Measurements from ENCODE around the gene BACE1-AS. TPM values are rescaled to one million over a fixed set of nuclear protein-coding genes. Genes with fewer than 3 reads are reported as not detected.

Gene BACE1-AS
- total and polyA plus RNA-seq, 2 experiments from 2014 or later: 10.6 to 19.6 TPM

- H3K36me3 ChIP-seq (ENCODE audit: insufficient read depth): peaks cover 2% of the 10 kb centered on the region; the same call in 1 of the 2 replicates
- H3K4me1 ChIP-seq (ENCODE audit: insufficient read depth): no peaks in the 10 kb centered on the region
- no peak overlapping the region for H2AFZ ChIP-seq
- Mint-ChIP-seq H3K27ac (no peak overlapping the region), H3K27me3 (ENCODE audit: insufficient read depth, low read depth, poor library complexity) (peaks cover 6% of the 10 kb centered on the region), H3K4me3 (no peak overlapping the region), H3K36me3 (ENCODE audit: low read depth) (peaks cover 28% of the 10 kb centered on the region), H3K9me3 (no peaks in the 10 kb centered on the region), H3K4me1 (no peaks in the 10 kb centered on the region)
- no peak overlapping the region for H3K4me3 ChIP-seq
- no peak for DNase-seq (ENCODE audit: low spot score)
- no peak for TF ChIP-seq CTCF (conservative IDR thresholded peaks at IDR 0.05; ENCODE audit: low read depth in 2 of 2)
- no peak for TF ChIP-seq POLR2AphosphoS5 (IDR thresholded peaks at IDR 0.05; ENCODE audit: low read depth)
- TF ChIP-seq ZNF462 (CRISPR knock-in tag; IDR thresholded peaks at IDR 0.05): no peak
- no peak for TF ChIP-seq ZNF331 (CRISPR knock-in tag; IDR thresholded peaks at IDR 0.05; ENCODE audit: low read depth)
- no peak for TF ChIP-seq EZH2phosphoT487 (IDR thresholded peaks at IDR 0.05; ENCODE audit: unreplicated experiment)
- TF ChIP-seq NANOG (IDR thresholded peaks at IDR 0.05; ENCODE audit: borderline replicate concordance): no peak
- no peak for TF ChIP-seq EZH2 (IDR thresholded peaks at IDR 0.05; ENCODE audit: low read depth, unreplicated experiment)
- no peak for TF ChIP-seq ZNF114 (CRISPR knock-in tag; IDR thresholded peaks at IDR 0.05)
- no peak for TF ChIP-seq REST (IDR thresholded peaks at IDR 0.05; ENCODE audit: unreplicated experiment)
- no peak for TF ChIP-seq STAT1 (IDR thresholded peaks at IDR 0.05; ENCODE audit: unreplicated experiment)
- no peak for TF ChIP-seq JUNB (IDR thresholded peaks at IDR 0.05; ENCODE audit: unreplicated experiment)
- TF ChIP-seq ETS1 (IDR thresholded peaks at IDR 0.05): no peak
- TF ChIP-seq CREB1 (CRISPR knock-in tag; IDR thresholded peaks at IDR 0.05; ENCODE audit: low read depth): no peak
- H3K27ac ChIP-seq (ENCODE audit: low read depth): no peak overlapping the region
- no peaks in the 10 kb centered on the region for H4K20me1 ChIP-seq (replicated peaks; ENCODE audit: insufficient read depth)
- no peak for ATAC-seq
- no peaks in the 10 kb centered on the region for H3K9me2 ChIP-seq (ENCODE audit: insufficient read depth)
- no peaks in the 10 kb centered on the region for H3K27me3 ChIP-seq (ENCODE audit: insufficient read depth)
- H3K4me2 ChIP-seq: no peak overlapping the region
- no peaks in the 10 kb centered on the region for H3F3A ChIP-seq (replicated peaks; ENCODE audit: low read depth)
- no peaks in the 10 kb centered on the region for H3K79me2 ChIP-seq (replicated peaks; ENCODE audit: insufficient read depth)
Measured at GRCh38 chr11:117289795-117290194, 1.4 kb upstream of the BACE1-AS start.
